Measurements from ENCODE around the gene TWIST2. TPM values are rescaled to one million over a fixed set of nuclear protein-coding genes. Genes with fewer than 3 reads are reported as not detected.

Gene TWIST2
- total RNA-seq, 2 experiments from 2014 or later, result not detected

GRCh38 chr2:238853218-238853617 lies 5.3 kb downstream of the TWIST2 start:
- Histone ChIP-seq H3K4me3 (ENCODE audit: low read length) (no peak overlapping the region), H3K27ac (ENCODE audit: low read depth in 1 of 2, low read length in 2 of 2) (no peak overlapping the region), H3K27me3 (ENCODE audit: control insufficient read depth in 1 of 2, insufficient read depth in 2 of 2, low read length in 2 of 2) (peaks cover 14 to 32% of the 10 kb centered on the region in 2 experiments), H3K4me1 (ENCODE audit: insufficient read depth, low read length) (peaks cover 3% of the 10 kb centered on the region), H3K9me3 (ENCODE audit: control insufficient read depth in 1 of 2, insufficient read depth in 1 of 2, low read length in 2 of 2) (peaks cover 0 to 14% of the 10 kb centered on the region in 2 experiments), H3K36me3 (ENCODE audit: insufficient read depth, low read length) (no peaks in the 10 kb centered on the region)
- Mint-ChIP-seq H3K4me3 (no peak overlapping the region), H3K36me3 (ENCODE audit: low read depth) (no peaks in the 10 kb centered on the region), H3K4me1 (ENCODE audit: low read depth) (no peaks in the 10 kb centered on the region), H3K27ac (no peak overlapping the region), H3K27me3 (peaks cover 43% of the 10 kb centered on the region), H3K9me3 (no peaks in the 10 kb centered on the region)
- ATAC-seq (ENCODE audit: poor library complexity) (no peak), DNase-seq (no peak)
- CTCF ChIA-PET, result no interaction called here
- TF ChIP-seq, protein P1, sequence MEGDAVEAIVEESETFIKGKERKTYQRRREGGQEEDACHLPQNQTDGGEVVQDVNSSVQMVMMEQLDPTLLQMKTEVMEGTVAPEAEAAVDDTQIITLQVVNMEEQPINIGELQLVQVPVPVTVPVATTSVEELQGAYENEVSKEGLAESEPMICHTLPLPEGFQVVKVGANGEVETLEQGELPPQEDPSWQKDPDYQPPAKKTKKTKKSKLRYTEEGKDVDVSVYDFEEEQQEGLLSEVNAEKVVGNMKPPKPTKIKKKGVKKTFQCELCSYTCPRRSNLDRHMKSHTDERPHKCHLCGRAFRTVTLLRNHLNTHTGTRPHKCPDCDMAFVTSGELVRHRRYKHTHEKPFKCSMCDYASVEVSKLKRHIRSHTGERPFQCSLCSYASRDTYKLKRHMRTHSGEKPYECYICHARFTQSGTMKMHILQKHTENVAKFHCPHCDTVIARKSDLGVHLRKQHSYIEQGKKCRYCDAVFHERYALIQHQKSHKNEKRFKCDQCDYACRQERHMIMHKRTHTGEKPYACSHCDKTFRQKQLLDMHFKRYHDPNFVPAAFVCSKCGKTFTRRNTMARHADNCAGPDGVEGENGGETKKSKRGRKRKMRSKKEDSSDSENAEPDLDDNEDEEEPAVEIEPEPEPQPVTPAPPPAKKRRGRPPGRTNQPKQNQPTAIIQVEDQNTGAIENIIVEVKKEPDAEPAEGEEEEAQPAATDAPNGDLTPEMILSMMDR (IDR thresholded peaks at IDR 0.05), result no peak
- intact Hi-C loops (cut with DNase I, micrococcal nuclease), result no loop called here
- POLR2A ChIA-PET, result no interaction called here

DNA sequence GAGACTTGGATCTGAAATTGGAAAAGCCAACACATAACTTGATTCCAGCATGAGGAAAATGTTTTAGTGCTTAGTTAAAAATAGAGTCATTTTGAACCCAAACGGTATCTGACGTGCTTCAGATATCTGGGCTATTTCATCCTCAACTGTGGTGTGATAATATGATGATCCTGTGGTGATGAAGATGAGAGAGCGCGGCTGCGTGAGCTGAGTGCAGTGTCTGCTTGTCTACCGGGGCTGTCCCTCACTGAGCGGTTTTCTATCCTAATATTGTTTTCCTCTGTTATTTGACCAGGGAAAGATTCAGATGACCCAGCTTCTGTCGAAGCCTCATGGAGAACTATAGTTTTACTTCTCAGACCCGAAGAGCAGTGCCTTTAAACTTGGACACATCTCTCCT lies 5.8 kb downstream of the TWIST2 start:
- Mint-ChIP-seq H3K36me3 (ENCODE audit: low read depth) (no peaks in the 10 kb centered on the region), H3K9me3 (no peaks in the 10 kb centered on the region), H3K27me3 (peaks cover 43% of the 10 kb centered on the region), H3K4me3 (no peak overlapping the region), H3K27ac (no peak overlapping the region), H3K4me1 (ENCODE audit: low read depth) (no peaks in the 10 kb centered on the region)
- H3K36me3 ChIP-seq (ENCODE audit: insufficient read depth, low read length), result no peaks in the 10 kb centered on the region
- ChIA-PET CTCF (no interaction called here), POLR2A (no interaction called here)
- ATAC-seq (ENCODE audit: poor library complexity), result no peak
- DNase-seq, result no peak
- H3K4me1 ChIP-seq (ENCODE audit: insufficient read depth, low read length), result no peaks in the 10 kb centered on the region
- TF ChIP-seq, protein P1 (IDR thresholded peaks at IDR 0.05), result no peak
- H3K9me3 ChIP-seq (ENCODE audit: control insufficient read depth in 1 of 2, insufficient read depth in 1 of 2, low read length in 2 of 2), result peaks cover 0 to 11% of the 10 kb centered on the region in 2 experiments
- intact Hi-C loops (cut with DNase I, micrococcal nuclease), result no loop called here
- H3K4me3 ChIP-seq (ENCODE audit: low read length), result no peak overlapping the region
- peaks cover 12 to 30% of the 10 kb centered on the region in 2 experiments for H3K27me3 ChIP-seq (ENCODE audit: control insufficient read depth in 1 of 2, insufficient read depth in 2 of 2, low read length in 2 of 2)
- H3K27ac ChIP-seq (ENCODE audit: low read depth in 1 of 2, low read length in 2 of 2), result no peak overlapping the region

DNA sequence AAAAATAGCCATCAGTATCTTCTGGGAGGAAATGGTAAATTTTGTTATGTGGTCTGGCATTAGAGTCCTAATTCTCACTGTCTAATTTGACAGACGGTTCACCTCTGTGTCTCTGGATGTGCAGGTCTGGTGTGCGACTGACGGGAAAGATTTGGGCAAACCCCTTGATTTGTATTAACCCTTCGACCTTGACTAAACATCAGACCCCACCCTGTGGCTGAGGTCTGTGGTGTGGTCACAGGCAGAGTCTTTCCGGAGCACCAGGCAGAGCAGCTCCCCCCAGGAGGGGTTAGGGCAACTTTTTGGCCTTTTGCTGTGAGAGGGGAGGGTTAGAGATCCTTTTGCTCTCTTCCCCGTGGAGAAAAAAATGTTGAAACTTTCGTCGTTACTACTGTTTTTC lies 6.4 kb downstream of the TWIST2 start:
- CTCF ChIA-PET, result no interaction called here
- H3K27me3 Mint-ChIP-seq, result peaks cover 43% of the 10 kb centered on the region
- intact Hi-C loops (cut with DNase I, micrococcal nuclease), result no loop called here

More for the DNA sequence above, 6.4 kb downstream of the TWIST2 start:
- POLR2A ChIA-PET, result no interaction called here
- H3K4me1 ChIP-seq (ENCODE audit: insufficient read depth, low read length), result no peaks in the 10 kb centered on the region
- H3K4me3 ChIP-seq (ENCODE audit: low read length), result no peak overlapping the region
- Mint-ChIP-seq H3K27ac (no peak overlapping the region), H3K4me3 (no peak overlapping the region), H3K9me3 (no peaks in the 10 kb centered on the region), H3K36me3 (ENCODE audit: low read depth) (no peaks in the 10 kb centered on the region), H3K4me1 (ENCODE audit: low read depth) (no peaks in the 10 kb centered on the region)
- TF ChIP-seq, protein P1 (IDR thresholded peaks at IDR 0.05), result no peak
- peaks cover 12 to 25% of the 10 kb centered on the region in 2 experiments for H3K27me3 ChIP-seq (ENCODE audit: control insufficient read depth in 1 of 2, insufficient read depth in 2 of 2, low read length in 2 of 2)
- H3K27ac ChIP-seq (ENCODE audit: low read depth in 1 of 2, low read length in 2 of 2), result no peak overlapping the region
- no peaks in the 10 kb centered on the region for H3K36me3 ChIP-seq (ENCODE audit: insufficient read depth, low read length)
- ATAC-seq (ENCODE audit: poor library complexity) (no peak), DNase-seq (no peak)
- peaks cover 0 to 11% of the 10 kb centered on the region in 2 experiments for H3K9me3 ChIP-seq (ENCODE audit: control insufficient read depth in 1 of 2, insufficient read depth in 1 of 2, low read length in 2 of 2)
